ENCODE data around the gene PDLIM1.

Gene PDLIM1, protein sequence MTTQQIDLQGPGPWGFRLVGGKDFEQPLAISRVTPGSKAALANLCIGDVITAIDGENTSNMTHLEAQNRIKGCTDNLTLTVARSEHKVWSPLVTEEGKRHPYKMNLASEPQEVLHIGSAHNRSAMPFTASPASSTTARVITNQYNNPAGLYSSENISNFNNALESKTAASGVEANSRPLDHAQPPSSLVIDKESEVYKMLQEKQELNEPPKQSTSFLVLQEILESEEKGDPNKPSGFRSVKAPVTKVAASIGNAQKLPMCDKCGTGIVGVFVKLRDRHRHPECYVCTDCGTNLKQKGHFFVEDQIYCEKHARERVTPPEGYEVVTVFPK

GRCh38 chr10:95290461-95291364 lies at the start of gene PDLIM1:
TSS of gene PDLIM1 (minus strand) at chr10:95291003. CDS start at chr10:95290915, 88 bp downstream.
- no peak for DNase-seq

- DNase-seq = no peak
Measured at GRCh38 chr10:95339863-95340262, 49.1 kb upstream of the PDLIM1 start.

GRCh38 chr10:95337423-95338160 lies 46.8 kb upstream of the PDLIM1 start:
- no peak for DNase-seq

DNA sequence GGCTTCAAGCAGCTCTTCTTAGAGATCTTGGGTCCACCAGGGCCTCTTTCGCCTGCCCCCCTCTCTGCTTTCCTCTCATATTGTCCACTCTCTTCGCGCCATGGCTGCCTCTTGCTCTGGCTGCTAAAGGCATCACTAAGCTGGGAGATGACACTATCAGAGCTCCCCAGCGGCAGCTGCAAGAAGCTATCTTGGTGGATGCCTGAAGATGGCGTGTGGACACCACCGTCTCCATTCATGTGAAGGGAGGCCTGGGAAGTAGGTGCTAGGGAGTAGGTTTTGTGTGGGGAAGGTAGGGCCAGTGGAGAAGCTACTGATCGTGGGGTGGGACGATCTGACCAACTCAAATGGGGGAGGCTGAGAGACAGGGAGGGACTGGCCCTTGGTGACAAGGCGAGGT lies 45.9 kb upstream of the PDLIM1 start:
- no peak for DNase-seq

- no peak for DNase-seq
Measured at GRCh38 chr10:95335933-95336699, 45.3 kb upstream of the PDLIM1 start.

- DNase-seq = no peak
Measured at GRCh38 chr10:95334805-95335144, 44.0 kb upstream of the PDLIM1 start.

GRCh38 chr10:95333997-95334804 lies 43.4 kb upstream of the PDLIM1 start:
- no peak for DNase-seq

DNA sequence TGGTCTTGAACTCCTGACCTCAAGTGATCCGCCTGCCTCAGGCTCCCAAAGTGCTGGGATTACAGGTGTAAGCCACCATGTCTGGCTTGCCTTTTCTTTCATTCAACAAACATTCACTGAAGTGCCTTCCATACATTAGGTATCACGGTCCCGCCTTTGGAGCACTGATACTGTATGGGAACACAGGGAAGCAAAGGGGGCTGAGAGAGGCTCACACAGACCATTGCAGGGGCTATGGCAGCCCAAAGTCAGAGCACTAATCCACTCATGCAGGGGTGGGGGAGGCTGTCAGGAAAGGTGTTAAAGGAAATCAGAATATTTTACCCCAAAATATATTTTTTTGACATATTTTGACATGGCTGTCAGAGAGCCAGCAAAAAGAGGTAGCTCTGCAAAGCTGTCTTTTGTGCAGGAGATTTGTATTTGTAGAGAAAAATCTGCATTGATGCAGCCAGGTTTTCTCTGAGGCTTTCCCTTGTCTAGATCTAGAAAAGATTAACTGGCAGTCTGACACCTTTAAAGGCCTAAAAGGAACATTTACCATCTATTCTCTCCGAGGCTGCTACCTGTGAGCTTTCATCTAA lies 42.0 kb upstream of the PDLIM1 start:
- no peak for DNase-seq

DNA sequence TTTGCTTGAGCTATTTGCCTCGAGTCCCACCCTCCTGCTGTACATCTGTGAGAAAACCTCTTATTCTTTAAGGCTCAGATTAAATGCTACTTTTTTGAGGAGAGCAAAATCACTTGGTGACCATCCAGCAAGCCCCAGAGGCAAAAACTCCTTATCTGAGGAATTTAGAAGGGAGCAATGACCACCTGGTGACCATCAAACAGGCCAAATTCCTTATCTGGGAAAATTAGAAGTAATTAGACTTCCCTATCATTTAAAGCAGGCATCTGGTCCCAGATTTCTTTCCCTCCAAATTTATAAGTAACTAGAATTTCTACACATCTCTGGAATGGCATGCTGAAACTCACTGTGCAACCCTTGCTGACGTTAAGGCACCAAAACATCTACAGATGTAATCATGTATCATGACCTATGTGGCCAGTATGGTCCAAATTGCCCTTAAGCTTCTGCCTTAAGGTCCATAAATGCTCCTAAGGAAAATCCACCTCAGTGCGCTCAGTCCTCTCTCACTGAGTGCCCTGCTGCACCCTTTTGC lies 40.9 kb upstream of the PDLIM1 start:
- no peak for DNase-seq

DNA sequence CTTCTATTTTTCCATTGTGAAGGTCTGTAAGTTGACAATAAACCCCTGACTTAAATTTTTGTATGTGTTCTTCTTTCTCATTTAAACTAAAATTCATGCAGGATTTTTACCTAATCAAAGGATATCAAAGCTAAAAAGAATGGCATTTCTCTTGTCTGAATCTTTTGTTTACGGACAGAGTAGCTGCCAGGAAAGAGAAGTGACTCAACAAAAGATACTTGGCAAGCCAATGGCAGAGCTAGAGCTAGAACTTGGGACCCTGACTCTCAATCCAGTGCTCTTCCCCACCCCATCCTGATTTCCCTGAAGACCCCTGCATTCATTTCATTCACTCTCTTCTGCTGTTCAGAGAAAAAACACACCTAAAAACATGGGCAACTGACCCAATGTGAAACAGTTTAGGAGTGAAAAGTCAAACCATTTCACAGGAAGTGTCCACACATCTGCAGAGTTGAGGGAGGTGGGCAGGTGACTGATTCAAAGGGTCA lies 40.2 kb upstream of the PDLIM1 start:
- DNase-seq = no peak

DNA sequence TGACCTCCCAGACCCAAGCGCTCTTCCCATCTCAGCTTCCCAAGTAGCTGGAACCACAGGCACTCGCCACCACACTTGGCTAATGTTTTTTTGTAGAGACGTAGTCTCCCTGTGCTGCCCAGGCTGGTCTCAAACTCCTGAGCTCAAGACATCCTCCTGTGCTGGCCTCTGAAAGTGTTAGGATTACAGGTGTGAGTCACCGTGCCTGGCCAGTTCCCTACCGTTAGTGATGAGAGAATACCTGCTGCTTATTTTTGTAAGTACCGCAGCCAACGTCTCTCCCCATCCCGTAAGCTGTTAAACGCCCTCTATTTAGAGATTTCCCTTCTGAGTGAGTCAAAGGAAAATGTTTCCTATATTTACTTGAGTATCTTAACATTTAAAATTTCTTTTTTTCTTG lies 38.5 kb upstream of the PDLIM1 start:
- DNase-seq = no peak

- no peak for DNase-seq
Measured at GRCh38 chr10:95328013-95328412, 37.2 kb upstream of the PDLIM1 start.

DNA sequence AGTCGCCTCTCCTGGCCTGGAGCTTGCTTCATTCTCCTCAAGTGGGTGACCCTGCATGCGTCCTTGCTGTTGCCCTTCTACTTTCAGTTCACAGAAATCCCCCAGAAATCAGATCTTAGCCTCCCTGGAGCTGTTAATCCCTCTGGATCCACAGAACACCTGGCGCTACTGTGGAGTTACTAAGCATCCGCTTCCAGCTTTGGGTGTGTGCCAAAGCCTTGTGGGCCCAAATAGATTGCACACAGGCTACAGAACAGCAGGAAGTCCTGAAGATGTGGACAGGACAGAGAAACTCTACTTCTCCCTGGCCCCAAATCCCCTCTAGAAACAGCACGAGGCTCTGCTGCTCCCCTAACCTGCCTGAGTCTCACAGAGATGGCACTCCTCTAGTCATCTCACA lies 36.6 kb upstream of the PDLIM1 start:
- peak; percentile 69 for DNase-seq

GRCh38 chr10:95326396-95326795 lies 35.6 kb upstream of the PDLIM1 start:
- DNase-seq = no peak

- DNase-seq = no peak
Measured at GRCh38 chr10:95325863-95326262, 35.1 kb upstream of the PDLIM1 start.

- no peak for DNase-seq
Measured at GRCh38 chr10:95324436-95325268, 33.8 kb upstream of the PDLIM1 start.

- no peak for DNase-seq
Measured at GRCh38 chr10:95321554-95322301, 30.9 kb upstream of the PDLIM1 start.

DNA sequence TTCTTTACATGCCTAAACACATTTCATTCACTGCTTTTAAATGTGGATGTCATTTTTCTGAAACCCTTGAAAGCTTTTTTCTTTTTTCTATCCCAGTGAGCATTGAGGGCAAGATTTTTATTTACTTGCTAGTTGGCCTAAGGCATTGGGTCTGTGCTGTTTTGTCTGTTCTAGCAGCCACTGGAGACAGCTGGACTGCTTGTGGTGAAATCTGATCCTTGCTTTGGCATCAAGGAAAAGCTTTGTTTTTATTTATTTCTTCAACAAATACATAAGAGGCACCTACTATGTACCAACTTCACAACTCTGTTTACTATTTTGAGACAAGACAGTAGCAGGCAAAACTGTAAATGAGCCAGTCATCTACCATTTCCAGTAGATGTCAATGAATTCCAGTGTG lies 28.4 kb upstream of the PDLIM1 start:
- DNase-seq = no peak

DNA sequence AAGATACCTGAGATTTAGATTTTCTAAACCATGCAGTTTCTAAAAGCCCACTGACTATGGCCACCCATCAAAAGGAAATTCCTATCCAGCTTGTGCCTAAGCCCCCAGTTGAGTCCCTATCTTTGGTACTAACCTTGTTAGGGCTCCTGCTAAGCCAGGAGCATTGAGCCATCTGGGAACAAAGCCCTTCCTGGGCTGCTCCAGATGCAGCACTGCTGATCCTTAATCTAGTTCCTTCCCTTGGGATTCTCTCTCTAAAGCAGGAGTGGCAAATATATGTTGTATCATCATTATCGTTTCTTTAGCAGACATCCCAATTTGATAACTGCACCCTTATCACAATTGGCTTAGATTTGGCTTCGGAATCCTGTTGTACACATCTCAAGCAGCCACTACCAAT lies 24.7 kb upstream of the PDLIM1 start:
- DNase-seq = no peak

All from NCI-H1092 treated with DMSO at 0.1 percent for 48 hours (cell line).